ACHN (cell line): ENCODE measurements around the gene RPTN.

Experiments used
- DNase-seq: peaks from one replicate; pipeline ENCODE4 v3.0.0-alpha.2; 2015
- in situ Hi-C: cut with HindIII; loops from 2 replicates; pipeline ENCODE4 v1.10.0; 2017; ENCODE audit warnings: low sequenced_read_pairs, low pct_ligation_motif_present, low pct_unique_long_range_greater_than_20kb

RPTN gene

GRCh38 chr1:152125834-152126443 is 33.1 kb downstream of the RPTN start:
- in situ Hi-C loops: no loop called here
- DNase-seq: no peak

- no peak for DNase-seq
- in situ Hi-C loops: no loop called here
Measured at GRCh38 chr1:152118915-152119314, 40.1 kb downstream of the RPTN start.

- DNase-seq: no peak
- in situ Hi-C loops: no loop called here
Measured at GRCh38 chr1:152115344-152115743, 43.7 kb downstream of the RPTN start, which contains the start of gene TCHH. Gene TCHH, minus strand, starts transcription at chr1:152115444. Its CDS starts 1,364 bp downstream, at chr1:152114080.

GRCh38 chr1:152112885-152113432 is 46.1 kb downstream of the RPTN start:
- in situ Hi-C loops: no loop called here
- DNase-seq: no peak

- DNase-seq: peak; percentile 17
- in situ Hi-C loops: no loop called here
Measured at GRCh38 chr1:152112101-152112884, 46.7 kb downstream of the RPTN start.

GRCh38 chr1:152111515-152111968 is 47.5 kb downstream of the RPTN start:
- in situ Hi-C loops: no loop called here
- DNase-seq: peak; percentile 55

- DNase-seq: peak; percentile 72
- in situ Hi-C loops: no loop called here
Measured at GRCh38 chr1:152110860-152111514, 48.0 kb downstream of the RPTN start.

GRCh38 chr1:152110365-152110859 is 48.6 kb downstream of the RPTN start:
- in situ Hi-C loops: no loop called here
- peak; percentile 61 for DNase-seq

- no peak for DNase-seq
- in situ Hi-C loops: no loop called here
Measured at GRCh38 chr1:152109998-152110294, 49.1 kb downstream of the RPTN start.

GRCh38 chr1:152109231-152109997 is 49.6 kb downstream of the RPTN start:
- in situ Hi-C loops: no loop called here
- DNase-seq: no peak

- in situ Hi-C loops: no loop called here
- no peak for DNase-seq
Measured at GRCh38 chr1:152108882-152109222, 50.2 kb downstream of the RPTN start.

GRCh38 chr1:152107984-152108881 is 50.8 kb downstream of the RPTN start:
- in situ Hi-C loops: no loop called here
- DNase-seq: no peak

GRCh38 chr1:152107031-152107983 is 51.7 kb downstream of the RPTN start:
- in situ Hi-C loops: no loop called here
- DNase-seq: no peak

GRCh38 chr1:152104854-152105253 is 54.2 kb downstream of the RPTN start:
- DNase-seq: no peak
- in situ Hi-C loops: no loop called here
